ENCODE data around the gene RAPGEF6.

Gene RAPGEF6

DNA sequence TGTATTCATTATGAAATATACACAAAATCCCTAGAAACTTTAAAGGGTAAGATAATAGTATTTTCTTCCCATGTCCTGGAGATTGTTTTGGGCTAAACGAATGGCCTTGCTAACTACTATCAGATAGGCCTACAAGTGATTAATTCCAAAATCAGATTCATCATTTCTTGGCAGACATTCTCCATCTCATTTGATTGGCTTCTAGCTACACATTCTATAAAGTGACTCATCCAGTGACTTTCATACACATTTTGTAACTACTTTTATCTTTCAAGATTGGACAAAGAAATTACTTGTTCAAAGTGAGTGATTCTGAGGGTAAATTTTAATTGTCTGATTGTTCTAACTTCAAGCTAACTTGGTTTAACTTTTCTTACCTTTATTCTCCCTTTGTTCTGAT is 93.3 kb downstream of the RAPGEF6 start:
- no peak for TF ChIP-seq CTCF (IDR thresholded peaks at IDR 0.05; ENCODE audit: extremely low read depth, missing control alignments)
- DNase-seq (ENCODE audit: low spot score), result no peak

- no peak for TF ChIP-seq CTCF (IDR thresholded peaks at IDR 0.05; ENCODE audit: extremely low read depth, missing control alignments)
- no peak for DNase-seq (ENCODE audit: low spot score)
These were observed 94.0 kb downstream of the RAPGEF6 start for GRCh38 chr5:131541071-131541470.

DNA sequence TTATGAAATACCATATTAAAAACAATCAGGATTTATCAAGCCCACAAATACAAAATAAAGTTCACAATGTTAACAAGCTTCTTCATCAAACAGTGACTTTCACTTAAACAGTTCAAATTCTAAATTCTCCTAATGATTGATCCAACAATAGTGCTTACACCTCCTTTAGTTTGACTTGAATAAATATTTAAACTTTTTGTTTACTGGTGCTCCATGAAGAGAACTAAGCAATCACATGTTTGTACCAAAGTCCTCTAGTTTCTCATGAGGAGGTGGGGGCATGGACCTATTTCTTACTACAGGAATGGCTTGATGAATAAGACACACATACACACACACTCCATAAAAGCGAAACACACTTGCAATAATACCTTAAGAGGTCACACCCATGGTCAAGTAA is 95.8 kb downstream of the RAPGEF6 start:
- no peak for TF ChIP-seq CTCF (IDR thresholded peaks at IDR 0.05; ENCODE audit: extremely low read depth, missing control alignments)
- no peak for DNase-seq (ENCODE audit: low spot score)

DNA sequence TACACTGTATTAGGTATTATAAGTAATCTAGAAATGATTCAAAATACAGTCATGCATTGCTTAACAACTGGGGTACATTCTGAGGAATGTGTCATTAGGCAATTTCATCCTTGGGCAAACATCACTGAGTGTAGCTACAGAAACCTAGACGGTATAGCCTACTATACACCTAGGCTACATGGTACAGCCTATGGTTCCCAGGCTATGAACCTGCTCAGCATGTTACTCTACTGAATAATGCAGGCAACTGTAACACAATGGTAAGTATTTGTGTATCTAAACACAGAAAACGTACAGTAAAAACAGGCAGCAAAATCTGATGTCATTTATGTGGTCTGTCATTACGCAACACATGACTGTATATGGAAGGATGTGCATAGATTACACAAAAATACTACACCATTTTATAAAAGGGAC is 96.8 kb downstream of the RAPGEF6 start:
- no peak for DNase-seq (ENCODE audit: low spot score)
- TF ChIP-seq CTCF (IDR thresholded peaks at IDR 0.05; ENCODE audit: extremely low read depth, missing control alignments), result no peak

- no peak for TF ChIP-seq CTCF (IDR thresholded peaks at IDR 0.05; ENCODE audit: extremely low read depth, missing control alignments)
- DNase-seq (ENCODE audit: low spot score), result no peak
These were observed 98.1 kb downstream of the RAPGEF6 start for GRCh38 chr5:131536850-131537448.

DNA sequence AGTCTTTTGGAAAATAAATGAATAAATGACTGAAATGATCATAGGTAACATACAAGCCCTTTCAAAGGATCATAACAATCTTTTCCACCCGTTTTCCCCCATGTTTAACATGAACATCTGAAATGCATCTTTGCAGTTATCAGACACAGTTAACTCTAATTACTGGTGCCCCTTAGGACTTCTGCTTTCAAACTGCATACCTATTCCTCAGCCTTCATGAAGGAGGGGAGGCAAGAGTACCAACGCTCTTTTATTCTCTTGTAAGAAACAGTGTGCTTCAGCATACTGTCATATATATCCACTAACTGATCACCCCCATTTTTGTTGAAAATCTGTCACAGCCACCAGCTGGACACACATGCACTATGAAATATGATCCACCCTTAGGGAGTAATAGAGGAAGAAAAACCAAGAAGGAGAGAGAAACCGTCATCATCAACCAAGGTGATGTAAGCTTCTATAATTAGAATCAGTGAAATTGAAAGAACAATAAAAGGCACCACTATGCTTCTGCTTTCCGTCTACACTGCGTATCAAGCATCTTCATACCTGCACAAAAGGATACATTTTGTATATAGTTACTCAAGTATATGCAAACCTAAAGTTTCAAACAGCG is 98.7 kb downstream of the RAPGEF6 start:
- DNase-seq (ENCODE audit: low spot score), result peak; percentile 70
- no peak for TF ChIP-seq CTCF (IDR thresholded peaks at IDR 0.05; ENCODE audit: extremely low read depth, missing control alignments)

DNA sequence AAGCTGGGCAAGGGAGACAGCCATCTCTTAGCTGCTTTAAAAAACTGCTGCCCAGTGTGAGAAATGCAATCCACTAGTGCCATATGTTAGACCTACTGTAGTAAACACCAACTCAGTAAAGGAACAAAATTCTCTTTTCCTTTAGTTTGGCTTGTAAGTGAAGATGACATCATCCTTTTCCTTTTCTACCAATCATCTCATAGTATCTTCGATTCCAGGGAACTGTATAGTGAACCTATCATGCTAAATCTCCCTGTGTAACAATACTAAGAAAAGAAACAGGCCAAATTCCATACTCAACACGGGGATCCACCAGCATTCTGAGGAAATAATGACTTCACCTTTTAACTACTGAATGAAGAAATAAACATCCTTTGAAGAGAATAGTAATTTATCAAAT is 100.1 kb downstream of the RAPGEF6 start:
- no peak for DNase-seq (ENCODE audit: low spot score)
- TF ChIP-seq CTCF (IDR thresholded peaks at IDR 0.05; ENCODE audit: extremely low read depth, missing control alignments), result no peak

Measured in GM20000 (cell line).